GM21723 (cell line): Measurements from ENCODE around the gene CNTNAP3B.
"Not testable (repeated sequence)": the region's sequence is repeated elsewhere in the genome, so short reads cannot be mapped to it uniquely, and the experiment has no call there.

ENCODE experiments used
- ATAC-seq: cut with Tn5 transposase; IDR thresholded peaks from one replicate; pipeline ENCODE4 v1.9.1; 2021; ENCODE audit warnings: mild to moderate bottlenecking, moderate library complexity; ENCODE audit not compliant: unreplicated experiment

CNTNAP3B gene

DNA sequence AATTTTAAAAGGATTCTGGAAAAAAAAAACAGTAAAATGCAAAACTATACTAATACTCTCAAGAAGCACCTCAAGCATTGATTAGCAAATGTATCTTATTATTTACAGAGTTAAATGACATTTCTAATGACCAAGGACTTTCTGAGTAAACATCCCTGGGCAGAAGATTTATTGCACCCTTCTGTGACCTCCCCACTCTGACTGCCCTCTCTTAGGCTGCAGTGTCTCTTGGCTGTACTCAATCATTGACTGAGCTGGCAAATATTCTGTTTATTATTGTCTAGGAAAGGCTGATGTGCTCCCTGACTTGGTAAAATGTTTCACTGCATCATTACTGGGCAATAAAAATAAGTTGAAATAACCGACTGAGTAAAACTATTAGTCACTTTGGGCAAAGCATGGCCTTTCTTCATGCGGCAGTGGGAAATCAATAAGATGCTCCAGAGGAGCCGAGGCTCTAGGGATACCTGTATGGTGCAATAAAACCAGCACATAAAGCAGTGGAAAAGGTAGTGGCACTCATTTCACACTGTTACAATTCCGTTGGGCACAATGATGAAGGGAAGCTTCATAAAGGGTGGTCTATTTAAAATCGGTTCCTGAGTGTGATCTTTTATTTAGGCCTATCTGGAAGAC is 151.1 kb downstream of the CNTNAP3B start:
- not testable (repeated sequence) for ATAC-seq

DNA sequence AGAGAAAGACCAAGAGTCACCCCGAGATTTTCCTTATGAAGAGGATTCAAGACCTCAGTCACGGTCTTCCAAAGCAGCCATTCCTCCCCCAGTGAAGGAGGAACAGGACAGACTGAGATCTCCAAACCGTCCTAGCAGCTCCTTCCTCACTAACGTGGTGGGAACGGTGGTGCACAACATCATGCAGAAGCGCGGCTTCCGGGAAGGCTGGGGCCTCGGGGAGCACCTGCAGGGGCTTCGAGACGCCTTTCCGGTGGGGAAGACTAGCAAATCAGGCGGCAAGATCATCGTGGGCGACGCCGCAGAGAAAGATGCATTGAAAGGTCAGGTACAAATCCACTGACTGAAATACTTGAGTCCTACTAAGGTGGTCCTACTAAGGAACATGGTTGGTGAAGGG is 154.3 kb downstream of the CNTNAP3B start:
- ATAC-seq = not testable (repeated sequence)

DNA sequence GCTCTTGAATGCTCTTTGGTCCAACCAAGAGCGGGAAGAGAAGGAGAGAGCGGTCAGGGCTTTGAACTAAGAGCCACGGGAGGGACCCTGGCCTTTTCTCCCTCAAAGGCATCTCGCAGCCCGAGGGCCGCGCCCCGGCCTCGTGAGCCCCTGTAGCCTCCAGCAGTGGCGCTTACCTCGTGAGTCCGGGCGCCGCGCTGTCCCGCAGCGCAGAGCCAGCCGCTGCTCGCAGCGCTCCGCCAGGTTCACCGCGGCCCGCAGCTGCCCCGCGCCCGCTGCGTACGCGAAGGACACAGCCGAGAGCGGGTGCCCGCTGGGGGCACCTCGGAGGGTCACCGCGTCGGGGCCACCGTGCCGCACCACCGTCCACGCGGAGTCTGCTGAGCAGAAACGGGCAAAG is 176.2 kb downstream of the CNTNAP3B start:
- ATAC-seq = not testable (repeated sequence)

DNA sequence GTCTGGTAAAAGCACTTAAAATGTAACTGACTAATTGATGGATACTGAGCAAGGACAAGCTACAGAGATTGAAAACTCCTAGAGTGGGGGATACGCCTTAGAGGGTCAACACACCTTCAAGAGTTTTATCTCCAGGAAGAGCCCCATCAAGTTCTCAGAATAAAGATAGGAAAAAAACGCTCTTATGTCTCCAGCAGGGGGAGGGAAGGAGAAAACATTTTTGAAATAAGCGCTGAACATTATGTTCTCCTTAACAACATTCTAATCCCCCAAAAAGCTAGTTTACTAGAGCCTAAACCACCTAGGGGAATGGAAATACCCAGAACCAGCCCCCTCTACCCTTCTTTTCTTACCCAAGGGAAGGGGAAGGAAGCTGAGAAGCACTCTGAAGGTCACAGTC is 187.5 kb downstream of the CNTNAP3B start:
- not testable (repeated sequence) for ATAC-seq

DNA sequence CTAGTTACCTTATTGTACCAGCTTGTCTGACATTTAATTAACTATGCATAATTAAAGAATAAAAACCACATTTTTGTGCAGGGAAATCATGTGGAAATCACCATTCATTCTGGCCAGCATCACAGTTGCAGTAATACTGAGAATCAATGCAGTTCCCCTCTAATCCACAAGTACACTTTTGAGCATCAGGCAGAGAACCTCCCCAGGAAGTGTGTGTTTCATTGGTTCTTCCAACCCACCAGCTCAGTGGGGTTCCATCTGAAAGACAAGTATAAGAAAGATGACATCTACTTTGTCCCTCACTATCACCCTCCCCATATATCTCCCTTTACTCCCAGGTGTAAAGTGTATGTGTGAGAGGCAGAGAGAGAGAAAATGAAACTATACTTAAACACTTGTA is 191.1 kb downstream of the CNTNAP3B start:
- not testable (repeated sequence) for ATAC-seq

DNA sequence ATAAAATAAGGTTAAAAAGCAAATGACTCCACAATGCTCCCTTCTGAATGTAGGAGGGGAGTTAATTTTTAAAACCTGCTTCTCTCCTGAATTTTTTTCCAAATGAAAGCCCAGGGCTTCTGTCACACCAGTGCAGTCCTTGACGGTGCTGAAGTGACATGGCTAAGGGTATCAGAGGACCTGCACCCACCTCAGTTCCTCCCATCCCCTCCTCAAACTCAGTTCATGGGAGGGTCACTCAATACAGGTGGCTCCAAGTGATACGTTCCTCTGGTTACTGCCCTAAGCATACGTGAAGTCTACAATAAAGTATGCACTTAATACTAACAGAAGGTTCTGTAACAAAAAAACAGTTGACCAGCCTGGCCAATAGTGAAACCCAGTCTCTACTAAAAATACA is 193.5 kb downstream of the CNTNAP3B start:
- ATAC-seq = not testable (repeated sequence)

DNA sequence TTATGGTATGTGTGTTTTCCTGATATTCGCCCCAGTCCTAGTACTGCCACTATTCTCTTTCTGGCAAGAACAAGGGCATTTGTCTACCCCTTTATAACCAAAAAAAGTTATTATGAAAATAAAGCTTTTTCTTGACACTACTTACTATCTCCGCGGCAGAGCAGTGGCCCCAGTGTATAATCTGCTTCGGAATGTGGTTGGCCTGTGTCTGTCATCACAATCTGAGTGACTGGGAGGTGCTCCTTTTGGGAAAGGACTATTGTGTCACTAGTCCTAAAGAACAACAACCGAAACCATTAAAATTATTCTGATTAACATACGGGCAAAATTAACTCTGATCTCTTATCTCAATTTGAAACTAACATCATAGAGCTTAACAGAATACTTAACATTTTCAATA is 200.1 kb downstream of the CNTNAP3B start:
- not testable (repeated sequence) for ATAC-seq

DNA sequence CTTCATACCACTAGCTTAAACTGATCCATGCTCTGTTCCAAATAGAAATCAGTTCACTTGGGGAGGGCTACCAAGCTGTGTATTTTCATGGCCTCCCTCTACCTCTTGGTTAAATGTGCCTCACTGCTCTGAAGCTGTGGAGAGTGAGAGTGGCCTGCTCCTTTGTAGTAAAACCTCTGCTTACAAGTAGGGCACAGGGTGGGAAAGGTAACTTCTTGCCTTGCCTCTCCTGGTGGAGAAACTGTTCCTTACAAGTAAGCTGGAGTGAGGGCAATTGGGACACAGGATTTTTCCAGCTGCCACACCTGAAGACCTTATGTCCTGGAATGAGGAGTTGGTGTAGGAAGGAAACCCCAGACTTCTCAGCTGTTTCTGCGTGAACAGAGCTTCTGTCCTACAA is 211.9 kb downstream of the CNTNAP3B start:
- not testable (repeated sequence) for ATAC-seq

DNA sequence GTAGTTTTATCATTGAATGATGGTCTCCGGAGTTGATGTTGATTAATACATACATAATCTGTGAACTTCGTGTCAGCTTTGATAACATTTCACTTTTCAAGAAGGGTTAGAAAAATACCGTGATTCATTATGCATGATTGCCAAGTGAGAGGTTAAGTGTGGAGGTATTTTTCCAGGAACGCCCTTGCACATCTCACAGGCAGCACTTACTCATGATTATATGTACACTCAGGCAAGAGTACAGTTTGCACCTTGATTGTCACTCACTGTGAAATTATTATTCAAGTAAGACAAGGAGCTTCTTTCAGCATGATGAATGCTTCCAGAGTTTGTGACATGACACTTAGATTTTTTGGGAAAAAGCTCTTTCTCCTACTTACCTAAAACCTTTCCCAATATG is 223.7 kb downstream of the CNTNAP3B start:
- ATAC-seq = not testable (repeated sequence)

DNA sequence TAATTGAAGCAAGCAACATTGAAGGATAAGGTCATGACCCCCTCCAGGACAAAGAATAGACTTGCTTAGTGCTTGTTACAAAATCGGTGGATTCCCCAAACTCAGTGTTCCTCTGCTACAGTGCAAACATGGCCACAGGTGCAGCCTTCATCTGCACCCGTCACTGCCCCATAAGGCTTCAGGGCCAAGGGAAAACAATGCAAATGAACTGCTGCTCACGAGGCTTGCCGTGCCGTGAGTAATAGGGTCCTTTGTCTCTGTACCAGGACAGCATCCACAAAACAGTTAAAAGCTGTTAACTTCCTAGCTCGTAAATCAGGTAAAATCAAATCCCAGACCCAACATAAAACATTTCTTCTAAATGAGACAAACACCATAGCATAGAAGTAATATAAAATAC is 226.5 kb downstream of the CNTNAP3B start:
- not testable (repeated sequence) for ATAC-seq

DNA sequence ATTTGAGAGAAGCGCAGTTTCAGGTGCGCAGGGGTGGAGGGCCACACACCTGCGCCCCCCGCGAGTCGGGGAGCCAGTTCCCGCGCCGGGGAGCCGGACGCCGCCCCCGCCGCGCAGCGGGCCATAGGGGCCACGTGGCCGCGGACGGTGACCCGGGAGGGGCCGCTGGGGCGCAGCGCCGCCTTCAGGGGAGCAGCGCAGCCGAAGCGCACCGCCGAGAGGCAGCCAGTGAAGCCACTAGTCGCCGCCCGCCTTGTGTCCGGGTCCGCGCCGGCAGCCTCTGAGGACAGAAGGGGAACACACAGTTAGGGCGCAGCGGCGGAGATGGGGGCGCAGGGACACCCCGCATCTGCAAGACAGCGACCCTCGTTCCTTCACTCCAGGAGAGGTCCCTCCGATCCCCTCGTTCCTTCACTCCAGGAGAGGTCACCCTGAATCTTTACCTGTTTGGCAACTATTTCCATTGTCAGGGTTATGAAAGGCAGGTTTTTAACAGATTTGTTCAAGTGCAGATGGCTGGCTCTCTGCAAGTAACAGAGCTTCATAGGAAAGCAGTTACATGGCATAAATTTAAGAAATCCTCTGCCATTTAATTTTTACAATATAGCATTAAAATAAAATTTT is 230.4 kb downstream of the CNTNAP3B start:
- ATAC-seq = not testable (repeated sequence)

DNA sequence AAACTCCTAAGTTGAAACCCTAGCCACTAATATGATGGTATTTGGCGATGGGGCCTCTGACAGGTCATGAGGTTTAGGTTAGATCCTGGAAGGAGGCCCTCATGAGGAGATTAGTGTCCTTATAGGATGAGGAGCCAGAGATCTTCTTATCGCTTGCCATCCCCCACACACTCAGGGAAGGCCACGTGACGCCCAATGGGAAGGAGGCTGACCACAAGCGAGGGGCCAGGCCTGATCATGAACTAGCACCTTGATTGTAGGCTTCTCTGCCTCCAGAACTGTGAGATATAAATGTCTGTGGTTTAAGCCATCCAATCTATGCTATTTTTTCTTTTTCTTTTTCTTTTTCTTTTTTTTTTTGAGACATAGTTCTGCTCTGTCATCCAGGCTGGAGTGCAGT is 254.7 kb downstream of the CNTNAP3B start:
- ATAC-seq = not testable (repeated sequence)

DNA sequence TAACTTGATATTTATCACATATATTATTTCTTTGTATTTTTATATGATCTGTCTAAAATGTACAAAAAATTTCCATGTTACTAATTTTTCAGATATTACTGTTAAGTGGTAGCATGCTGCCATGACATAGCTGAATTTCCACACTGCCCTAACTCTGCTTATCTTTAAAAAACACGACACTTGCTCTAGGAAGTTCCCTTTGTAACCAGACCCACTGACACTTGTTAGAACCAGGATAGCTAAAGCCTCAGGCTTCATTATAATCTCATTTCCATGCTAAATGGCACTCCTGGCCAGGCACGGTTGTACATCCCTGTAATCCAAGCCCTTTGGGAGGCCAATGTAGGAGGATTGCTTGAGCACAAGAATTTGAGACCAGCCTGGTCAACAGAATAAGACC is 273.8 kb downstream of the CNTNAP3B start:
- not testable (repeated sequence) for ATAC-seq

DNA sequence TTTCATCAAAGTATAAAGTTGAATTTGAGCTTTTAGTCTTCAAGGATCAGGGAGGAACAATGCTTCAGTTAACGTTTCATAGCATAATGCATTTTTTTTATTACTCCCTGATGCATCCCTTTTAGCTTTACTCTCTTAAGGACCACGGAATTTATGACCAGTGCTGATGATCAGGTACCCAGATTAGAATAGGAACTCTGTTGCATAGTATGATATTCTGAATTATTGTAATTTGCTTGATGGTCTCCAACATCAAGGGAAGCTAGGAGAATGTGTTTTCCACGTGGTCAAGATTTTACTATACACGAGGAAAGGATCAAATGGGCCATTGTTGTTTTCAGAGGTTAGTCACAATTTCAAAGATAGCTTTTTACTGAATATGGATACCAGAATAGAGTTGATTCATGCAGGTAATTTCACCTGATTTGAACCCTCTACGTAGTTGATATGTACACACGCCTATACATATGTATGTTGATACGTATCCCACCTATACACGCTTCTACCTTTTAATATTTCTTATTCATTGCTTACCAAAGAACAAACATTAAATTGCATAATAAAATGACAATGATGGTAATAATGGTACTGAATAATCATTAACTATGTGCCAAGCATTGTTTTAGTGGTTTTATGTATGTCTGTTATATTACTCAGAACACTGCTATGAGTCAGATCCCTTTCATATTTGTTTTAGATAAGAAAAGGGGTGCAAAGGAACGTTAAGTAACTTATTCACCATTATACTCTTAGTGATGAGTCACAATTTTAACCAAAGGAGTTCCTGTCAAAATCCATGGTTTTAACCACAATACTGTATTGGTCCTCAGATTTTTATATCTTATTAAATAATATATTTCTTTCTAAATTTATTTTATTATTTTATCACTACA is 277.1 kb downstream of the CNTNAP3B start:
- not testable (repeated sequence) for ATAC-seq

DNA sequence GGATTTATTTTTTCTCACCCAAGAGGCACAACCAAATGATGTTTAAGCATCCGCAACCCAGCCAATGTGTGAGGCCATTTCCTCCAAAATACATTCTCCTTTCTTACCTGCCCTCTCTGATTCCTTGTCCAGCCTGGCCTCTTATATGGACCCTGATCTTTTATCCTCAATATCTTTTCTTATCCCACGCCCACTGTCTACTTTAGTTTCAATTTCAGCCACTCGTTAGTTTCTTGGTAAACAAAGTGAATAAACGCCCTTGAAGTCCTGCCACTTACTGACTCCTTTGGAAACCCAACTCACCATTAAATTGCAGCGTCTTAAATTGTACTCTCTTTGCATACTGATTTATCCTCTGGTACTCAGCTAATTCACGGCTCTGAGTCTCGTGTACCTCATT is 281.4 kb downstream of the CNTNAP3B start:
- not testable (repeated sequence) for ATAC-seq
